GM12878 (cell line): Measurements from ENCODE around the gene MAP4. TPM values are rescaled to one million over a fixed set of nuclear protein-coding genes. Genes with fewer than 3 reads are reported as not detected.

Experiments used
- ATAC-seq: fragments of 200-7000 bp; cut with Tn5 transposase; 3 replicates; pipeline ENCODE4 v1.9.1; 2020; ENCODE audit warnings: mild to moderate bottlenecking, moderate library complexity
- BruUV-seq: library from RNA; stranded (reverse); fragments of 400-500 nt; replicated peaks from 2 replicates; lab custom pipeline; 2021; lab: Mats Ljungman, UMichigan
- CTCF ChIA-PET: fragments of 300-600 bp; sonication (Branson Sonifier 250); formaldehyde crosslinking; extraction: SDS; loops from one replicate; lab custom pipeline; 2021; ENCODE audit warnings: inconsistent platforms; lab: Yijun Ruan, JAX
- POLR2A ChIA-PET: fragments of 350-600 bp; formaldehyde crosslinking; extraction: SDS; loops from one replicate; lab custom pipeline; 2021; ENCODE audit warnings: inconsistent platforms; lab: Charles Lee
- RAD21 ChIA-PET: fragments of 300-600 bp; sonication (Branson Sonifier 250); formaldehyde crosslinking; loops from one replicate; lab custom pipeline; 2023; ENCODE audit warnings: antibody characterized with exemption; ENCODE audit not compliant: unreplicated experiment; lab: Charles Lee
- SMC1A ChIA-PET: fragments of 300-600 bp; sonication (Branson Sonifier 250); formaldehyde crosslinking; loops from one replicate; lab custom pipeline; 2023; ENCODE audit not compliant: unreplicated experiment, uncharacterized antibody; lab: Charles Lee
- DNase-seq: peaks from one replicate; pipeline ENCODE4 v3.0.0-alpha.2; 2011; ENCODE audit warnings: low read depth, low spot score
- FAIRE-seq: peaks from 3 replicates; lab custom pipeline; 2011; peaks lifted over from hg19 to GRCh38; lab: Jason Lieb, UNC
- H2AFZ ChIP-seq: 2 replicates; pipeline ENCODE4 v1.6.0; 2011; ENCODE audit warnings: low read depth, low read length, control low read depth; ENCODE audit not compliant: control insufficient read depth
- H3K27ac ChIP-seq: 2 replicates; pipeline ENCODE4 v1.5.1; 2011; ENCODE audit warnings: control low read depth; ENCODE audit not compliant: control insufficient read depth, insufficient read depth
- H3K27me3 ChIP-seq, 2 experiments: replicated peaks in 1 of 2; 2 replicates each; pipeline versions ENCODE4 v1.6.0 to v1.6.1; 2011; ENCODE audit warnings: low read length in 1 of 2; ENCODE audit not compliant: control insufficient read depth in 2 of 2, insufficient read depth in 2 of 2
- H3K36me3 ChIP-seq, 2 experiments: 2 replicates each; pipeline ENCODE4 v1.5.1; 2011; ENCODE audit warnings: low read length in 1 of 2; ENCODE audit not compliant: control insufficient read depth in 2 of 2, insufficient read depth in 2 of 2
- H3K4me1 ChIP-seq: 2 replicates; pipeline ENCODE4 v1.6.1; 2011; ENCODE audit warnings: mild to moderate bottlenecking, low read length, moderate library complexity, mixed read lengths; ENCODE audit not compliant: control insufficient read depth, insufficient read depth
- H3K4me2 ChIP-seq: 2 replicates; pipeline ENCODE4 v1.6.0; 2011; ENCODE audit warnings: control low read depth; ENCODE audit not compliant: control insufficient read depth, insufficient read depth
- H3K4me3 ChIP-seq: fragments of 200-600 bp; sonication (generic); 2 replicates; pipeline ENCODE4 v1.5.1; 2016
- H3K79me2 ChIP-seq: 2 replicates; pipeline ENCODE4 v1.6.0; 2011; ENCODE audit warnings: low read length; ENCODE audit not compliant: control insufficient read depth, insufficient read depth
- H3K9ac ChIP-seq: 2 replicates; pipeline ENCODE4 v1.8.0; 2011; ENCODE audit warnings: low read length, control low read depth, mixed read lengths; ENCODE audit not compliant: control insufficient read depth, insufficient read depth
- H3K9me3 ChIP-seq: replicated peaks from 3 replicates; pipeline ENCODE4 v1.5.1; 2011; ENCODE audit warnings: mild to moderate bottlenecking, low read length; ENCODE audit not compliant: control insufficient read depth, insufficient read depth
- H4K20me1 ChIP-seq: 2 replicates; pipeline ENCODE4 v1.6.0; 2011; ENCODE audit not compliant: control insufficient read depth, insufficient read depth
- BACH1 ChIP-seq: fragments of 450-650 bp; IDR thresholded peaks from 2 replicates; pipeline ENCODE4 v1.6.1; 2017; ENCODE audit warnings: mild to moderate bottlenecking, borderline replicate concordance
- BCL11A ChIP-seq: IDR thresholded peaks from 2 replicates; pipeline ENCODE4 v1.6.1; 2011; ENCODE audit warnings: low read depth, low read length
- BCLAF1 ChIP-seq: fragments of 450-650 bp; IDR thresholded peaks from 2 replicates; pipeline ENCODE4 v1.6.1; 2017; ENCODE audit warnings: antibody characterized with exemption, mild to moderate bottlenecking, moderate library complexity
- CBX3 ChIP-seq: fragments of 200-600 bp; sonication (generic); IDR thresholded peaks from 2 replicates; pipeline ENCODE4 v1.6.1; 2016; ENCODE audit warnings: low read depth, borderline replicate concordance
- FOXM1 ChIP-seq: IDR thresholded peaks from 2 replicates; pipeline ENCODE4 v1.6.1; 2012; ENCODE audit warnings: low read depth, mild to moderate bottlenecking, inconsistent platforms, low read length, moderate library complexity
- HSF1 ChIP-seq: fragments of 150-350 bp; IDR thresholded peaks from 2 replicates; pipeline ENCODE4 v1.6.1; 2014; ENCODE audit warnings: mild to moderate bottlenecking, low read depth, low read length
- IRF5 ChIP-seq: fragments of 450-650 bp; IDR thresholded peaks from 2 replicates; pipeline ENCODE4 v1.6.1; 2017; ENCODE audit warnings: borderline replicate concordance
- JUND ChIP-seq: IDR thresholded peaks from 2 replicates; pipeline ENCODE4 v1.6.1; 2012; ENCODE audit warnings: low read depth, mild to moderate bottlenecking, low read length, improper control_type of control experiment, moderate library complexity
- KLF5 ChIP-seq: fragments of 450-650 bp; IDR thresholded peaks from 2 replicates; pipeline ENCODE4 v1.6.1; 2014; ENCODE audit warnings: mild to moderate bottlenecking; ENCODE audit not compliant: partially characterized antibody
- NR2F1 ChIP-seq: fragments of 450-650 bp; conservative IDR thresholded peaks from 2 replicates; pipeline ENCODE4 v1.6.1; 2017; ENCODE audit warnings: mild to moderate bottlenecking
- PAX5 ChIP-seq: IDR thresholded peaks from 2 replicates; pipeline ENCODE4 v1.6.1; 2011; ENCODE audit warnings: low read depth, low read length, borderline replicate concordance
- POU2F2 ChIP-seq: IDR thresholded peaks from 3 replicates; pipeline ENCODE4 v1.6.1; 2011; ENCODE audit warnings: low read depth, mild to moderate bottlenecking, low read length, borderline replicate concordance
- RELA ChIP-seq: fragments of 450-650 bp; IDR thresholded peaks from 2 replicates; pipeline ENCODE4 v1.8.0; 2014; ENCODE audit warnings: borderline replicate concordance; ENCODE audit not compliant: partially characterized antibody
- SRF ChIP-seq, 2 experiments: IDR thresholded peaks; 2 replicates each; pipeline ENCODE4 v1.6.1; 2011; ENCODE audit warnings: low read depth in 2 of 2, low read length in 2 of 2, mild to moderate bottlenecking in 1 of 2, moderate library complexity in 1 of 2
- ZBTB4 ChIP-seq: fragments of 450-650 bp; formaldehyde crosslinking; IDR thresholded peaks from 2 replicates; pipeline ENCODE4 v1.4.0; 2022; ENCODE audit warnings: mild to moderate bottlenecking, moderate library complexity
- WGBS: methylation state at CpG from one replicate; pipeline ENCODE4 v1.1.6; 2016; ENCODE audit warnings: low lambda C conversion rate; ENCODE audit not compliant: insufficient replicate concordance, insufficient coverage; ENCODE audit errors: missing lambda C conversion rate; 5-methylcytosine and 5-hydroxymethylcytosine counted together
- in situ Hi-C: fragments of 300-500 bp; cut with MboI; formaldehyde crosslinking; loops from 9 replicates; pipeline ENCODE4 v1.14.3; 2018; ENCODE audit warnings: mixed read lengths
- intact Hi-C: fragments of 100-400 bp; cut with micrococcal nuclease; formaldehyde crosslinking; loops from one replicate; pipeline ENCODE4 v1.14.2; 2022; ENCODE audit not compliant: unreplicated experiment
- polyA plus RNA-seq, 11 experiments: library from polyadenylated mRNA; depleted of rRNA in 4 of 11; unstranded in 6 of 11; stranded (reverse) in 5 of 11; fragments of >200 nt; fragmentation: Nextera tagmentation in 4 of 11; fragmentation: Illumina TruSeq in 1 of 11; extraction: Ambion mirVana in 4 of 11; extraction: Trizol in 1 of 11; gene quantifications; 1 replicate in 1 of 11; 2 replicates in 10 of 11; pipeline versions ENCODE4 v1.2.1 to v1.2.3, GENCODE V29; 2011 to 2016; ENCODE audit warnings: inconsistent platforms in 2 of 11, missing spikeins in 2 of 11, low read depth in 1 of 11
- total RNA-seq, 4 experiments: library from RNA; depleted of rRNA in 3 of 4; stranded (reverse); fragments of >200 nt in 3 of 4; fragmentation: Illumina TruSeq in 1 of 4; extraction: Trizol in 1 of 4; gene quantifications; 2 replicates each; pipeline versions ENCODE4 v1.2.1 to v1.2.3, GENCODE V29; 2013 to 2021

The MAP4 gene
- total and polyA plus RNA-seq, 10 of the 15 experiments (the other 5 are each of a cell fraction or from before 2014, with no cell fraction given): 22.2 to 145 (median 47.2) TPM

GRCh38 chr3:47994180-47994579 lies 22.0 kb downstream of the MAP4 start (continued):
- TF ChIP-seq RELA: no peak
- no peak for TF ChIP-seq BACH1
- TF ChIP-seq PAX5: no peak
- no peak for TF ChIP-seq BCL11A
- TF ChIP-seq NR2F1: no peak
- TF ChIP-seq POU2F2: no peak
- TF ChIP-seq FOXM1: no peak

- DNase-seq: no peak
- POLR2A ChIA-PET: no interaction called here
- CTCF ChIA-PET: interaction anchor here (1.0 to 2.1 kb wide), 4 partner anchors 14 to 166 kb away, joined by 3 to 7 read pairs (median 4); no protein-coding TSS in a partner anchor
- no peak overlapping the region for H3K27ac ChIP-seq
- FAIRE-seq: no peak
- SMC1A ChIA-PET: interaction anchor here (0.8 kb wide), 1 partner anchor 160 kb away, joined by 3 read pairs; no protein-coding TSS in a partner anchor
- no peak overlapping the region for H3K4me2 ChIP-seq
- intact Hi-C loops: loop anchor here (2.0 to 5.0 kb wide), 2 partner anchors 154 to 159 kb away; no protein-coding TSS in a partner anchor
- H3K9me3 ChIP-seq: no peaks in the 10 kb centered on the region
- no peak overlapping the region for H3K4me3 ChIP-seq
- no peaks in the 10 kb centered on the region for H4K20me1 ChIP-seq
- H3K27me3 ChIP-seq: no peaks in the 10 kb centered on the region
- RAD21 ChIA-PET: interaction anchor here (0.7 kb wide), 1 partner anchor 97 kb away, joined by 3 read pairs; no protein-coding TSS in a partner anchor
- peaks cover 5% of the 10 kb centered on the region for H3K79me2 ChIP-seq
- 93% methylated on average over 11 of the region's 11 CpGs for WGBS
- ATAC-seq: no peak
- no peaks in the 10 kb centered on the region for H3K4me1 ChIP-seq
- peaks cover 2 to 4% of the 10 kb centered on the region in 2 experiments; a peak in 2 of 4 replicates for H3K36me3 ChIP-seq
- no TSS peak for BruUV-seq
- in situ Hi-C loops: loop anchor here (5.0 to 10.0 kb wide), 2 partner anchors 157 to 161 kb away; no protein-coding TSS in a partner anchor
- no peak overlapping the region for H3K9ac ChIP-seq
- no peak overlapping the region for H2AFZ ChIP-seq
- no peak for TF ChIP-seq JUND
- no peak for TF ChIP-seq ZBTB4 (CRISPR knock-in tag)
- TF ChIP-seq BCLAF1: no peak
- no peak for TF ChIP-seq HSF1
- no peak for TF ChIP-seq IRF5
- no peak for TF ChIP-seq CBX3
- no peak for TF ChIP-seq SRF (IDR thresholded peaks at IDR 0.05; ENCODE audit: low read depth in 2 of 2, low read length in 2 of 2)
- TF ChIP-seq KLF5: no peak
These were observed 24.9 kb downstream of the MAP4 start for GRCh38 chr3:47991341-47991740.
